DND-41 (cell line): ENCODE results near the gene TGM2.

Source experiments
- ATAC-seq: fragments of 200-7000 bp; cut with Tn5 transposase; 3 replicates; pipeline ENCODE4 v1.9.1; 2021; ENCODE audit warnings: low read depth; ENCODE audit not compliant: insufficient read depth
- DNase-seq: peaks from one replicate; pipeline ENCODE4 v3.0.0-alpha.2; 2020
- H2AFZ ChIP-seq: 2 replicates; pipeline ENCODE4 v1.6.0; 2012; ENCODE audit warnings: low read depth, low read length
- H3K27ac ChIP-seq: 2 replicates; pipeline ENCODE4 v1.5.1; 2012; ENCODE audit warnings: low read length, inconsistent platforms
- H3K27me3 ChIP-seq: fragments of 200-600 bp; sonication (generic); 2 replicates; pipeline ENCODE4 v1.6.0; 2012; ENCODE audit warnings: low read length, mild to moderate bottlenecking, inconsistent platforms; ENCODE audit not compliant: insufficient read depth, poor library complexity
- H3K36me3 ChIP-seq: 2 replicates; pipeline ENCODE4 v1.5.1; 2012; ENCODE audit warnings: low read length, inconsistent platforms; ENCODE audit not compliant: insufficient read depth
- H3K4me1 ChIP-seq: 2 replicates; pipeline ENCODE4 v1.5.1; 2012; ENCODE audit warnings: mild to moderate bottlenecking, low read length; ENCODE audit not compliant: insufficient read depth
- H3K4me2 ChIP-seq: 2 replicates; pipeline ENCODE4 v1.6.0; 2012; ENCODE audit warnings: mild to moderate bottlenecking, moderate library complexity, low read length, inconsistent platforms; ENCODE audit not compliant: insufficient read depth
- H3K4me3 ChIP-seq, 2 experiments: fragments of 200-600 bp in 1 of 2; shearing (Covaris generic) in 1 of 2; 2 replicates each; pipeline ENCODE4 v1.5.1; 2012 to 2016; ENCODE audit warnings: inconsistent platforms in 2 of 2, low read length in 2 of 2, mild to moderate bottlenecking in 2 of 2, low read depth in 1 of 2, moderate library complexity in 1 of 2
- H3K79me2 ChIP-seq: 2 replicates; pipeline ENCODE4 v1.6.0; 2012; ENCODE audit warnings: low read length, inconsistent platforms; ENCODE audit not compliant: insufficient read depth
- H3K9ac ChIP-seq: 2 replicates; pipeline ENCODE4 v1.6.0; 2012; ENCODE audit warnings: low read depth, mild to moderate bottlenecking, inconsistent platforms, low read length, moderate library complexity
- H3K9me3 ChIP-seq: 2 replicates; pipeline ENCODE4 v1.5.1; 2012; ENCODE audit warnings: low read length, moderate library complexity, mild to moderate bottlenecking, inconsistent platforms; ENCODE audit not compliant: insufficient read depth, severe bottlenecking
- H4K20me1 ChIP-seq: 2 replicates; pipeline ENCODE4 v1.6.0; 2012; ENCODE audit warnings: low read length; ENCODE audit not compliant: insufficient read depth
- CTCF ChIP-seq: IDR thresholded peaks from 2 replicates; pipeline ENCODE4 v1.5.1; 2012; ENCODE audit warnings: borderline replicate concordance, low read length, moderate library complexity, mild to moderate bottlenecking; ENCODE audit not compliant: poor library complexity, severe bottlenecking; ENCODE audit errors: extremely low read depth
- EZH2 ChIP-seq: IDR thresholded peaks from 3 replicates; pipeline ENCODE4 v1.6.1; 2012; ENCODE audit warnings: borderline replicate concordance, low read depth, mild to moderate bottlenecking, moderate library complexity, low read length, inconsistent platforms; ENCODE audit not compliant: severe bottlenecking

Gene TGM2

GRCh38 chr20:38147751-38148150, 17.3 kb downstream of the TGM2 start:
- Histone ChIP-seq H2AFZ (no peak overlapping the region), H3K9ac (no peak overlapping the region), H4K20me1 (peaks cover 6% of the 10 kb centered on the region; the same call in 1 of the 2 replicates), H3K9me3 (no peaks in the 10 kb centered on the region), H3K36me3 (no peaks in the 10 kb centered on the region), H3K27me3 (peaks cover 25% of the 10 kb centered on the region), H3K4me3 (no peak overlapping the region), H3K79me2 (no peaks in the 10 kb centered on the region), H3K27ac (no peak overlapping the region), H3K4me2 (no peak overlapping the region), H3K4me1 (no peaks in the 10 kb centered on the region)
- ATAC-seq (no peak), DNase-seq (no peak)
- TF ChIP-seq EZH2 (no peak), CTCF (no peak)

GRCh38 chr20:38147163-38147562, 17.9 kb downstream of the TGM2 start:
- H3K9me3 ChIP-seq = no peaks in the 10 kb centered on the region
- peaks cover 28% of the 10 kb centered on the region for H3K27me3 ChIP-seq
- no peak overlapping the region for H2AFZ ChIP-seq
- H3K4me1 ChIP-seq = no peaks in the 10 kb centered on the region
- no peak for TF ChIP-seq EZH2
- H3K4me2 ChIP-seq = no peak overlapping the region
- DNase-seq (no peak), ATAC-seq (no peak)
- no peak overlapping the region for H3K27ac ChIP-seq
- no peaks in the 10 kb centered on the region for H3K79me2 ChIP-seq
- H3K36me3 ChIP-seq = no peaks in the 10 kb centered on the region
- H3K4me3 ChIP-seq = no peak overlapping the region
- H4K20me1 ChIP-seq = peaks cover 8% of the 10 kb centered on the region; the same call in 1 of the 2 replicates
- H3K9ac ChIP-seq = no peak overlapping the region

- no peak overlapping the region for H3K4me3 ChIP-seq
- no peaks in the 10 kb centered on the region for H3K79me2 ChIP-seq
- H3K4me1 ChIP-seq = no peaks in the 10 kb centered on the region
- no peak overlapping the region for H3K9ac ChIP-seq
- ATAC-seq = no peak
- H3K27me3 ChIP-seq = peaks cover 25% of the 10 kb centered on the region
- TF ChIP-seq CTCF = no peak
- no peak for TF ChIP-seq EZH2
- no peak for DNase-seq
- no peak overlapping the region for H3K27ac ChIP-seq
- no peaks in the 10 kb centered on the region for H3K9me3 ChIP-seq
- no peaks in the 10 kb centered on the region for H3K36me3 ChIP-seq
- H2AFZ ChIP-seq = no peak overlapping the region
- no peak overlapping the region for H3K4me2 ChIP-seq
- peaks cover 8% of the 10 kb centered on the region; the same call in 1 of the 2 replicates for H4K20me1 ChIP-seq
Observed at GRCh38 chr20:38146628-38147027, 18.4 kb downstream of the TGM2 start.

- peaks cover 21% of the 10 kb centered on the region for H3K27me3 ChIP-seq
- no peak overlapping the region for H3K27ac ChIP-seq
- no peaks in the 10 kb centered on the region for H3K9me3 ChIP-seq
- H3K79me2 ChIP-seq = no peaks in the 10 kb centered on the region
- peaks cover 8% of the 10 kb centered on the region; the same call in 1 of the 2 replicates for H4K20me1 ChIP-seq
- H3K4me3 ChIP-seq = no peak overlapping the region
- TF ChIP-seq EZH2 (no peak), CTCF (no peak)
- ATAC-seq (no peak), DNase-seq (no peak)
- no peak overlapping the region for H2AFZ ChIP-seq
- no peaks in the 10 kb centered on the region for H3K36me3 ChIP-seq
- no peak overlapping the region for H3K4me2 ChIP-seq
- H3K9ac ChIP-seq = no peak overlapping the region
- H3K4me1 ChIP-seq = no peaks in the 10 kb centered on the region
Observed at GRCh38 chr20:38146156-38146555, 18.9 kb downstream of the TGM2 start.
